ENCODE data around the gene PRDM16.

PRDM16 gene

DNA sequence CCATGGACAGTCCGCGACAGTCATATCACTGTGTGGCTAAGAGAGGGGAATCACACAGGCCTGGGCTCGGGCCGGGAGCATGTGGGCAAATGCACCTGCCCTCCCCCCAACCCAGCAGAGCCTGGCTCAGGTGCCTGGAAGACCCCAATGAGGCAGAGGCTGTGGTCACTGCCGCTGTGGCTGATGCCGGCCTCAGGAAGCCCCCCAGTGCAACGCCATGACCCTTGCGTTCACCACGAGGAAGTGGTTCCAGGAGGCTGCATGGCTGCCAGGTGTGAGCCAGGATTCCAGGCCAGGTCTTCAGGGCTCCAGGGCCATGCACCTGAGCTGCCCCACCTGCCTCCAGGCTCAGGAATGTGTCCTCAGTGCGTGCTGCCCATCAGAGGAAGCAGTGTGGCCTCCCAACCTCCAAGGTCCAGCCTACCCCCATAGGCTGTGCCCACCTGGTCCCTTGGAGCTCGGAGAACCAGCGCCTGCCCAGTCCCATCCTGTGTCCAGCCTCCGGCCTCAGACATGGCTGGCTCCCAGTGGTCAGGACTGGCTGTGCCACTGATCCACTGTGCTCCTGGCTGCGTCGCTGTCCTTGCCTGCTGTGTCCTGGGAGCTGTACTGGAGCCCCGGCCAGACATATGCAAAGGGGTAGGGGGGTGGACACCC, 393.5 kb downstream of the PRDM16 start:
- DNase-seq = no peak

DNA sequence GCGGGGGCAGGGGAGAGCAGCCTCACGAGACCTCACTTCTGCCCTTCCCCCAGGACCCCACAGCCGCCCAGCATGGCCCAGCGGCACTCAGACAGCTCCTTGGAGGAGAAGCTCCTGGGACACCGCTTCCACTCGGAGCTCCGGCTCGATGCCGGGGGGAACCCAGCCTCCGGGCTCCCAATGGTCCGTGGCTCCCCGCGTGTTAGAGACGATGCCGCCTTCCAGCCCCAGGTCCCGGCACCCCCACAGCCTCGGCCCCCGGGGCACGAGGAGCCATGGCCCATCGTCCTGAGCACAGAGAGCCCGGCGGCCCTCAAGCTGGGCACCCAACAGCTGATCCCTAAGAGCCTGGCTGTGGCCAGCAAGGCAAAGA, 394.0 kb downstream of the PRDM16 start:
- no peak for DNase-seq

DNA sequence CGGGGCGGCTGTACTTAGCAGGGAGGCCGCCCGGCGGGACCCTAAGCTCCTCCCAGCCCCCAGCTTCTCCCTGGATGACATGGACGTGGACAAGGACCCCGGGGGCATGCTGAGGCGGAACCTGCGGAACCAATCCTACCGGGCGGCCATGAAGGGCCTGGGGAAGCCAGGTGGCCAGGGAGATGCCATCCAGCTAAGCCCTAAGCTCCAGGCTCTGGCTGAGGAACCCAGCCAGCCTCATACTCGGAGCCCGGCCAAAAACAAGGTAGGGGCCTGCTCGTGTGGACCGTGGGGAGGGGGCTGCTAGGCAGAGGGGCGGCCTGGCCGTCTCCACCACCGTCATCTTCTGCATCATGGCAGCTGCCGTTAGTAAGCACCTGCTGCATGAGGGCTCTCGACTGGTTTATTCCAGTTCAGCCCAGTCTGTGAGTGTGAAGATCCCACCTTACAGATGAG, 394.4 kb downstream of the PRDM16 start:
- no peak for DNase-seq

DNA sequence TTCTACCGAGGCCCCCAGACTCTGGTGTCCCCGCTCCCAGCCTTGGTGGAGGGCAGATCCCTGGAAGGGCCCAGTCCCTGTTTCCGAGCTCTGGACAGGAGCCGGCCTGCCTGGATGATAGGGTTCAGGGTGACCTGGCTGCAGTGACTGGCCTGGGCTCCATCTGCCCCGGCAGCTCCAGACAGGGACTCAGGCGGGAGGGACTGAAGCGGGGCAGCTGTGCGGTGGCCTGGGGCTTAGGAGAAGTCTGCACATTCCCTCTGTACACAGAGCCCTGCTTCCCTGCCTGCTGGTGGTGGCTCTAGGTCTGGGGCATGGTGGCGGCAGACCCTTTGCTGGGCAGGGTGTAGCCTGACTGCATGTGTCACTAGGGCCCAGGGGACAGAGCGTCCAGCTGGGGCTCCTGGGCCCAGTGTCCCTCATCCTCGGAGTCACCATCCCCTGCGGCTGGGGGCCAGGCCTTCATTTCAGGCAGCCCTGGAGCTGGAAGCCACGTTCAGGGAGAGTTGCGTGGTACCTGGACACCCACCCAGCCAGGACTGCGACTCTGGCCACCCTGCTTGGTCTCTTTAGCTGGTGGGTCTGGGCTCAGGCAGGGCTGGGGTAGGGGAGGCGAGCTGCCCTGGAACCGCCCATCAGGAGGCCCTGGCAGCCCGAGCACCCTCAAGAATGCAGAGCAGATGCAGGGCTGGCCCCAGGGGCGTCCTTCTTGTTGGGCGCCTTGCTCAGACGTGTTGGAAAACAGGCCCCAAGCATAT, 395.1 kb downstream of the PRDM16 start:
- no peak for DNase-seq

DNA sequence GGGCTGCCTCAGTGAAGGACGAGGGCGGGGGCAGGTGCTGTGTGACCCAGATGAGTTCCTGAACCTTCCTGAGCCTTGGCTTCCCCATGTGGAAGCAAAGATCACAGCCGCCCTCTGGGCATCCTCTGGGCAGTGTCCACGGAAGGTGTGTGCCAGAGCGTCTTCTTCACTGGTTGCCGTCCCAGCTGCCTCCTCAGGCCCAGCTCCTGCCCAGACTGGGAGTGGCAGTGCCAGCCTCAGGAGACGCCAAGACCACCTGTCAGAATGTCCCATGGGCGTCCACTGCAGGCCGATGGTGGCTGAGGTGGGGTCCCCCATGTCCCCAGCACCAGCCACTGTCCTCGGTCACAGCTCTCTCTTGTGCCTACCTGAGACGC, 395.6 kb downstream of the PRDM16 start:
- no peak for DNase-seq

DNA sequence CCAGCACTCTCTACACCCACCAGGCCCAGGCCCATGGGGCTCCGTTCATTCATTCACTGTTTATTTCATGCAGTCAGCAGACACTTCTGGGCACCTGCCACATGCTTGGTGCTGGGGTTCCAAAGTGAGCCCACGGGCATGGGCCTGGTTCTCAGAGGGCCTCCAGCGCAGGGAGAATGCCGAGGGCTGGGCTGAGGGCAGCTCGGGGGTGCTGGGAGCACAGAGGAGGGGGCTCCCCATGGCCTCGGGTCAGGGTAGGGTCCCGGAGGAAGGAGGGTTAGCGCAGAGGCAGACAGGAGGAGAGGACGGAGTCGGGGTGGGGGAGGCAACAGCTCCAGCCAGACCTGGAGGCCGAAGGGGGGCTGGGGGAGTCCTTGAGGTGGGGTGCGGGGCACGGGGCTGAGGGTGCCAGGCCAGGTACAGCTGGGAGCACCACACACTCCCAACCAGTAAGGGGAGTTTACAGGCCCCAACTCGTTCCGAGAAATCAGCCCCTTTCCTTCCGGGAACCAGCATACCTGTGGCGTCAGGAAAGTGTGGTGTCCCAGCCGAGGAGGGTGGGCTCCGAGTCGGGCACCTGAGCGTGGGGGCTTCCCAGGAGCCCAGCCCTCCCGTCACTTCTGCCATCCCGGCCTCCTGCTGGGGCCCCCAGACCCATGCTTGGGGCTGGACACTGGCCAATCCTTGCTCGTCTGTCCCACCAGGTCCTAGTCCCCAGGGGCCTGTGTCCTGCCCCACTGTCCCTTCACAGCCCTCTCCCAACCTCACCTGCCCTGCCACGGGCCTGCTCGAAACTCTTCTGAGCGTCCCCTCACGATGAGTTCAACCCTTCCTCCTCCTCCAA, 396.3 kb downstream of the PRDM16 start:
- DNase-seq = no peak

DNA sequence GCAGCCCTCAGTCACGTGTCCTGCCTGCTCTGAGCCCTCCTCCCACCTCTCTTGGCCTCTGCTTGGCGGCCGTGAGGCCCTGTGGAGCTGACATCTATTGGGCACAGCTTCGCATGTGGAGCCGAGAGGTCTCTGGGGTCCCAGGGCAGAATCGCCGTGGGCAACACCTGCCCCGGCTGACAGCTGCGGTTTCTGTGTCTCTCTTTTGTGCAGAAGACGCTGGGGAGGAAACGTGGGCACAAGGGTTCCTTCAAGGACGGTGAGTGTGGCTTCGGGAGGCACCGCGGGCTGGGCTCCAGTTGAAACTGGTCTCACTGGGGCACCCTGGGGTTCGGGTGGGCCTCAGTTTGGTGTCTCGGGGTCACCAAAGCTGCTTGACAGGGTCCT, 396.9 kb downstream of the PRDM16 start:
- DNase-seq = no peak

DNA sequence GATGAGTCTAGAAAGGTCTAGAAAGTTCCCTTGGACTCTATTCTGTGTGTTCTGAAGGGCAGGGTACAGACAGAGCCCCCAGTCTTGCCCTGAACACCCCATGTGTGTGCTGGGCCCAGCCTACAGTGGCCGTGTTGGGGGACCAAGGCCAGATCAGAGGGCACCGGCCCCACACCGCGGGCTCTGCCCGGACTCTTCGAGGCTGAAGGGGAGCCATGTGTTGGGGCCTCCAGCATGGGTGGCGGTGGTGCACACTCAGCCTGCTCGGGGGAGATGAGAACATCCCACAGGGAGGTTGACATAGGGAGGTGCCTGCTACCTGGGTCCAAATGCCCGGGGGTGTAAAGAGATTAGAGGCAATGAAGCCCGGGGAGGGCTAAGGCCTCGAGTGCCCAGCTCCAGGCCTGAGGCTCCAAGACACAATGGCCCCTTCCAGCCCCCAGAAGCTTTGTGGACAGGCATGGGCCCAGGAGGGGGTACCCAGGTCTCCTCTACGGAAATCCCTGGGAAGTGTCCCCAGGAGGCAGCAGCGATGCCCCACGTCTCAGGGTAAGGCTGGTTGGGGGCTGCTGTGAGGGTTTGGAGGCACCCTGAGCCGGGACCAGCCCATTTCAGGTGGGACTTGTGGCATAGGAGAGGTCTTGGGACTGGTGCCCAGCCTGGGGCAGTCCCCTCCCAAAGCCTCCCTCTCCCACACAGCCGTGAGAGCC, 397.5 kb downstream of the PRDM16 start:
- DNase-seq = no peak

DNA sequence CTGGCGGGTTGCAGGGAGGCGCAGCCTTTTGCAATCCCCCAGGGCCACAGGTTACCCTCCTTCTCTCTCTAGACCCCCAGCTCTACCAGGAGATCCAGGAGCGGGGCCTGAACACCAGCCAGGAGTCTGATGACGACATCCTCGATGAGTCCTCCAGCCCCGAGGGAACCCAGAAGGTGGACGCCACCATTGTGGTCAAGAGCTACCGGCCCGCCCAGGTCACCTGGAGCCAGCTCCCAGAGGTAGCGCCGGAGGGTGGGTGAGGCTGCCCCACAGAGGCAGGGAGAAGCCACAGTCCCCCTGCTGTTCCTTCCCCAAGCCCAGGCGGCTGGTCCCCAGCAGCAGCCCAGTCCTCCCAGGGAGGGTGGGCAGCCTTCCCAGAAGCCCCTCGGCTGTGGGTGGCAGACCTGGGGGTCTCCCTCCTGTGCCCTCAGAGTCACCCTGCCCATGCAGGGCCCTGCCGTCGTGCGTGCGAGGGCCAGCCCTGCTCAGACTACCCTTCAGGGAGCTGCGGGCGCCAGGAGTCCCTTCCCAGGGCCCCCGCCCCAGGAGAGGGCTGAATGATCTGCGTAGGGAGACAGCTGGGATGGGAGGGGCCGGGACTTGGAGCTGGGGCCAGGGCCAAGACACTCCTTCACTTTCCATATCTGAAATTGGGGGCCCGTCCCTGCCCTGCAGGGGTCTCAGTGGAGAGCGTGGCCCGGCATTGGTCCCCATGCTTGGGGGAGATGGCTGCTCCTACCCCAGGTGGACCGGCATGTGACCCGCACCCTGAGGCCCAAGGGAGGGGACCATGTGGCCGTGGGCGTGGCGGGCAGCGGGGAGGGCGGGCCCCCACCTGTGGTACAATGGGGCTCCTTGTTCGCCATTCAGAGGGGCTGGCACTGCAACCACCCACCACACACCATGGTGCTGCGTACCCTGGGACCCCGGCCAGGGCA, 398.4 kb downstream of the PRDM16 start:
- no peak for DNase-seq

DNA sequence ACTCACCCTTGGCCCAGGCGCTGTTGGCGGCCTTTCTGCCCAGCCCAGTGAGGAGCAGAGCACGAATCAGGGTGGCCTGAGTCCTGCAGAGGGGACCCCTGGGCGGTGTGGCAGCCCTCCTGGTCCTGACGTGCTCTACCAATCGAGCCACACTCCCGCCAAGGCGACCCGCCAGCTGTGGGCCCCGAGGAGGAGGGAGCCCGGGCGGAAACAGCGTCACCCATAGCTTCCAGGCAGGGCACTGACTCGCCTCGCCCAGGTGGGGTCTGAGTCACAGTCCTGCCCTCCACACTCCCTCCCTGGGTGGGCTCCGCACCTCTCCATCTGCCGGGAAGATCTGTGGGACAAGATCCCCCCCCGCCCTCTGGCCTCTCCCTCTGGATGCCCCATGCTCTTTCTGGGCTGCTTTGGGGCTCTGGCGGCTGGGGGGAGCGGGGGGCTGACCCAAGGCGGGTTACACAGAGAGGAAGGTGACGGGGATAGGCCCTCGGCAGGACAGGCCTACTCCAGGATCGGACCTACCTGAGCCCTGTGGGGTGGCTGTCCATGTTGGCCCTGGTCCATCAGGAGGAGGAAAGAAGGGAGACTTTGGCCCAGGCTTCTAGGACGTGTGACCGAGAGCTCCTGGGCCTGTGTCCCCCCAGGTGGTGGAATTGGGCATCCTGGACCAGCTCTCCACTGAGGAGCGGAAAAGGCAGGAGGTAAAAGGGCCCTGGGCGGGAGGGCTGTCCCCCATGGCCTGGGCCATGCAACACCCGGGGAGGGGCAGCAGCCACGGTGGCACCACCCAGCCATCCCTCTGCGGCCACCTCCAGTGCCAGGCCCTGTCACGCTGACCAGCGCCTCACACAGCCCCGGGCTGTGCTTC, 399.5 kb downstream of the PRDM16 start:
- DNase-seq = no peak

DNA sequence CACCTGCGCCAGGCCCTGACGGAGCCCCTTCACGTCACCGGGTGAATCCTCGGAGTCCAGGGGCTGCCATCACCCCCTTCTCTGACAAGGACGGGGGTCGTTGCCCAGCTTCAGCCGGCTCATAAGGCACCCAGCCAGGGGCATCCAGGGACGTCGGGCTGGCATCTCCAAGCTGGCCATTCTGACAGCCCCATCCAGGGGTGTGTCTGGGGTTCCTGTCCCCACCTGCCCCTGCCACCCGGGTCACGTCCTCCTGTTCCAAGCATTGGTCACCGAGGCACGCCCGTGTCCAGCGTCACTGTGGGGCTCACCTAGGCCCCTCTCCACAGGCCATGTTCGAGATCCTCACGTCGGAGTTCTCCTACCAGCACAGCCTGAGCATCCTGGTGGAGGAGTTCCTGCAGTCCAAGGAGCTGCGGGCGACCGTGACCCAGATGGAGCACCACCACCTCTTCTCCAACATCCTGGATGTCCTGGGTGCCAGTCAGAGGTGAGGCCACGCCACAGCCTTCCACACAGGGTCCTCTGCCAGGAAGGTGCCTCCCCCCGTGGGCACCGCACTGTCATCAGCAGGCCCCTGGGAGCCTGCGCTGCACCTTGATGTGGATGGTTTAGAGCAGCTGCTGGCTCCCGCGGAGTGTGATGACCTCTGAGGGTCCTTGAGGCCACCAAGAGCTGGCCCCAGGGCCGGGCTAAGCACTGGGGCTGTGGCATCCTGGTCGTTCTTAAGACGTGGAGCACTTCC, 400.3 kb downstream of the PRDM16 start:
- no peak for DNase-seq

DNA sequence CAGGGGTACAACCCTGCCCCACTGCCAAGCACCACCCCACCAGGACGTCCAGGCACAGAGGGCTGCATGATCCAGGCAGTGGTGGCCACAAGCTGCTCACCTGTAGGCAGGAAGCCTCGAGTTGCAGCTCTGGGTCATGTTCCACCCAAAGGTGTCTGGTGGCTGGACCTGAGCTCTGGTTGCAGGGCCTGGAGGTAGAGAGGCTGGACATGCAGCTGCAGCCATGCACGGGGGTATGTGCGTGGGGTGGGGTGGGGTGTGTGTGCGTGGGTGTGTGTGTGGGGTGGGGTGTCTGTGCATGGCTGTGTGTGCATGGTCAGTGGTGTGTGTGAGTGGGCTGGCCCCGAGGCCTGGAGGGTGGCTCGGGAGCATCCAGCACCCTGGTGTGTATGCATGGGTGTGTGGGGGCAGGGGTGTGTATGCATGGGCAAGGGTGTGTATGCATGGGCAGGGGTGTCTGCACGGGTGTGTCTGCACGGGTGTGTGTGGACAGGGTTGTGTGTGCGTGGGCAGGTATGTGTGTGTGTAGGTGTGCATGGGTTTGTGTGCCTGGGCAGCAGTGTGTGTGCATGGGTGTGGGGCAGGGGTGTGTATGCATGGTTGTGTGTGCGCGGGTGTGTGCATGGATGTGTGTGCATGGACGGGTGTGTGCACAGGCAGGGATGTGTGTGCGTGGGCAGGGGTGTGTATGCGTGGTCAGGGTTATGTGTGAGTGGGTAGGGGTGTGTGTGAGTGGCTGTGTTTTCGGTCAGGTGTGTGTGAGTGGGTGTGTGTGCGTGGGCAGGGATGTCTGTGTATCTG, 401.0 kb downstream of the PRDM16 start:
- DNase-seq = no peak

DNA sequence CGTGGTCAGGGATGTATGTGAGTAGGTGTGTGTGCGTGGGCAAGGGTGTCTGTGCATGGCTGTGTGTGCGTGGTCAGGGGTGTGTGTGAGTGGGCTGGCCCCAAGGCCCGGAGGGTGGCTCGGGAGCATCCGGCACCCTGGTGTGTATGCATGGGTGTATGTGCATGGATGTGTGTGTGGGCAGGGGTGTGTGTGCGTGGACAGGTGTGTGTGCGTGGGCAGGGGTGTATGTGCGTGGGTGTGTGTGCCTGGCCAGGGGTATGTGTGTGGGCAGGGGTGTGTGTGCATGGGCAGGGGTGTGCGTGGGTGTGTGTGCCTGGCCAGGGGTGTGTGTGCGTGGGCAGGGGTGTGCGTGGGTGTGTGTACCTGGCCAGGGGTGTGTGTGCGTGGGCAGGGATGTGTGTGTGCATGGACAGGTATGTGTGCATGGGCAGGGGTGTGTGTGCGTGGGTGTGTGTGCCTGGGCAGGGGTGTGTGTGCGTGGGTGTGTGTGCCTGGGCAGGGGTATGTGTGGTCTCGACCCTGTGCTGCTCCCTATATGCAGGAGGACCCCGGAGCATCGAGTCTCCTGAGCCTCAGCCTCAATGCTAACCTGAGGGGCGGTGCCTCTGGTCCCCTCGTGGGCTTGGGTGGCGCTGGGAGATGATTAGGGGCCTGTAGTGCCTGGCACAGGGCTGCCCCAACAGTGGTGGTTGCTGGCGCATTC, 401.8 kb downstream of the PRDM16 start:
- DNase-seq = no peak

DNA sequence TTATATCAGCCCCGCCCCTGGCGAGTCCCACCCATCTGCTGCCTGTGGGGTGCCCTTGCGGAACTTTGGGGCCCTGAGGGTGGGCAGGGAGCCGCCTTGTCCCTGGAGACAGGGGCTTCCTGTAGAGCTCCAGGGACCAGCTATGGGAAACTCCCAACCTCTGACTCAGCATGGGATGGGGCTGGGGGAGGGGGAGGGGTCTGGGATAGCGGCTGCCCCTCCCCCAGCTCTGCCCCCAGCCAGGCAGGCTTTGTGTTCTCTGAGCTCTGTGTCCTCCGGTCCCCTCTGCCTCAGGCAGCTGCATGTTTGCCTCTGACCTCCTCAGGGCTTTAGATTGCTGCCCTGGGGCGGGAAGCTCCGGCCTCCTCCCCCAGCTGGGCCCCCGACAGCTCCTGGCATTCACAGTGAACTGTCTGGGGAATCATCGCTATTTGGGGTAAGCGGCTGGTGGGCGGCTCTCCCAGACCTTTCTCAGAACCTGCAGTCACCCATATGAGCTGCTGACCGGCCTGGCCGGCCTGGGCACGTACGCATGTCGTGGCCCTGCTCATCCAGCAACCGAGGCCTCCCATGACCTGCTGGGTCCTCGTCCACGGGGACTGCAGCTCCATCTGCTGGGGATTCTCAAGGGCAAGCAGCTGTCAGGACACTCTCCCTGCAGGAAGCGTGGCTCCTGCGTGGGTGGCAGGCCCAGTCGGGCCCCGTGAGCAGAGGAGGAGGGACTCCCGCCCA, 402.5 kb downstream of the PRDM16 start:
- no peak for DNase-seq

DNA sequence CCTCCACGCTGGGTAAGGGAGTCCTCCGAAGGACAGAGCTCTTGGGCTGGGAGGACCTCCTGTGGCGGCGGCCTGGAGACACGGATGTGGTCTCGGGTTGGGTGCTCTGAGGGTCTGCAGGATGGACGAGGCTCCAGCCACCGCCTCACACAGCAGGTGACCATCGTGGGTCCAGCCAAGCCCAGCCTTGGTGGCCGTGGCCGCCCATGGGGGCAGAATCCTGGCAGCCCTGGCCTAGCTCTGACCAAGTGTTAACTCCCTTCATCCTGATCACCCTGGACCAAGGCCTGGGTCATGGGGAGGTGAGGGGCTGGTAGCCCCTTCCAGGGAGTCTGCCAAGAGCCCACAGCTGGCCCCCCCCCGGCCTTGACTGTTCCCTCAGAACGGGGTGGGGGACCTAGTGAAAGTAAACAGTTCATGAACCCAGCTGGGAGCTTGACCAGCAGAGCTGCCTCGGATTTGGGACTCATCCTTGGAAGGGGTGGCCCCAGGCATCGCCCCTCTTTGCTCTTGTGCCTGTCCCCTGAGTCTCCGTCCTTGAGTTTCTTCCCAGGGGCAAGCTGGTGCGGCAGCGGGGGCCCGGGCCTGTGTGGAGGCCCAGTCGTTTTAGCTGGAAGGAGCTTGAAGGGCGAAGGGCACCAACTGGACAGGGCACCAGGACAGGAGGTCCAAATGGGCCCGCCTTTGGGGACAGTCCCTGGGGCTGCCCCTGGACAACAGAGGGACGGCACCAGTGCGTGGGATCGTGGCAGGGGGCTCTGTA, 403.3 kb downstream of the PRDM16 start:
- no peak for DNase-seq

DNA sequence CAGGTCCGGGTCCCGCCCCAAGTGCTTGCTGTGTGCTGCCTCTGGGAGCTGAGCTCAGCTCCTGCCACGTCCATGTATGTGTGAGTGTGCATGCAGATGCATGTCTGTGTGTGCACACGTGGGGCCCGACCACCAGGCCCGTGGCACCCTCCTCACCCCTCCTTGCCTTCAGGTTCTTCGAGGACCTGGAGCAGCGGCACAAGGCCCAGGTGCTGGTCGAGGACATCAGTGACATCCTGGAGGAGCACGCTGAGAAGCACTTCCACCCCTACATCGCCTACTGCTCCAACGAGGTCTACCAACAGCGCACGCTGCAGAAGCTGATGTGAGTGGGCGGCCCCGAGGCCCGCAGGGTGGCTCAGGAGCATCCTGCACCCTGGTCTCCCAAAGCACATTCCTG, 403.9 kb downstream of the PRDM16 start:
- no peak for DNase-seq

DNA sequence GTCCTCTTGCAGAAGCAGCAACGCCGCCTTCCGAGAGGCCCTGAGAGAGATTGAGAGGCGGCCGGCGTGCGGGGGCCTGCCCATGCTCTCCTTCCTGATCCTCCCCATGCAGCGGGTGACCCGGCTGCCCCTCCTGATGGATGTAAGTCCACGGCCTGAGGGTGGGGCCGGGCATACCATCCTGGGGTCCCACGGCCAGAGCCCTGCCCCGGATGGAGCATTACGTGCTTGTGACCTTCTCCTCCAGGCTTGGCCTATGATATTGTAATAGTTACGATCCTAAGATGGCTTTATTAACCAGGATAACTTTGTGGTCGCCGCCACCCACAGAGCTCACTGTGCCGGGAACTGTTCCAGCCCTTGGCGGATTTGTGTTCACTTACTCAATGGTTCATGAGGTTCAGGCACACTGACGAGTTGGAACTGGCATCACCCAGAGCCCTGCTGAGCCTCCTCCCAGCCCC, 404.4 kb downstream of the PRDM16 start:
- no peak for DNase-seq

Data from OCI-M1 (cell line).